ENCODE data around the gene HYAL4. TPM values are rescaled to one million over a fixed set of nuclear protein-coding genes. Genes with fewer than 3 reads are reported as not detected.

HYAL4 gene
- total and polyA plus RNA-seq, 2 donors (not counting 3 experiments of a cell fraction or from before 2014, with no cell fraction given) = not detected

GRCh38 chr7:123816916-123817315 lies 28.1 kb upstream of the HYAL4 start:
- H3K36me3 ChIP-seq (ENCODE audit: control insufficient read depth in 2 of 2, extremely low read depth in 1 of 2, insufficient read depth in 2 of 2, low read length in 2 of 2) = no peaks in the 10 kb centered on the region
- no TSS peak for BruUV-seq (replicated peaks)
- no peaks in the 10 kb centered on the region for H3K4me1 ChIP-seq (ENCODE audit: control insufficient read depth, extremely low read depth, insufficient read depth, low read length)
- intact Hi-C loops (cut with micrococcal nuclease) (no loop called here), dilution Hi-C loops (cut with MboI; ENCODE audit: extremely low pct_ligation_motif_present, low sequenced_read_pairs) (no loop called here)
- no peaks in the 10 kb centered on the region for H3K9me3 ChIP-seq (replicated peaks; ENCODE audit: control insufficient read depth, insufficient read depth, low read length)
- H4K20me1 ChIP-seq (replicated peaks; ENCODE audit: control insufficient read depth, extremely low read depth, insufficient read depth, low read length) = no peaks in the 10 kb centered on the region
- H3K4me3 ChIP-seq (replicated peaks in 1 of 3; ENCODE audit: insufficient read depth in 1 of 3, low read depth in 1 of 3, low read length in 3 of 3) = no peak overlapping the region
- H2AFZ ChIP-seq (ENCODE audit: low read depth, low read length) = no peak overlapping the region
- CTCF ChIA-PET = no interaction called here
- no peaks in the 10 kb centered on the region for H3K27me3 ChIP-seq (ENCODE audit: control insufficient read depth in 2 of 2, insufficient read depth in 2 of 2, low read length in 2 of 2)
- H3K9ac ChIP-seq (replicated peaks; ENCODE audit: extremely low read depth, insufficient read depth, low read length) = no peak overlapping the region
- no peak overlapping the region for H3K27ac ChIP-seq (ENCODE audit: insufficient read depth, low read depth, low read length)
- no peaks in the 10 kb centered on the region for H3K9me1 ChIP-seq (replicated peaks; ENCODE audit: control insufficient read depth, extremely low read depth, insufficient read depth, low read length)
- H3K79me2 ChIP-seq (ENCODE audit: control insufficient read depth, insufficient read depth, low read length) = no peaks in the 10 kb centered on the region
- FAIRE-seq (no peak), DNase-seq (ENCODE audit: low read depth, low spot score) (no peak)
- H3K4me2 ChIP-seq (ENCODE audit: insufficient read depth, low read length) = no peak overlapping the region
- POLR2A ChIA-PET = no interaction called here
- TF ChIP-seq MAX (IDR thresholded peaks at IDR 0.05; ENCODE audit: insufficient read depth, insufficient read length) = no peak
- TF ChIP-seq EZH2 (IDR thresholded peaks at IDR 0.05; ENCODE audit: borderline replicate concordance, low read depth, low read length, severe bottlenecking) = no peak
- TF ChIP-seq POLR2AphosphoS5 (IDR thresholded peaks at IDR 0.05; ENCODE audit: insufficient read depth, low read depth, low read length) = no peak
- TF ChIP-seq GATA2 (IDR thresholded peaks at IDR 0.05; ENCODE audit: insufficient read depth, insufficient read length, low read depth, low read length) = no peak
- no peak for TF ChIP-seq MYC (IDR thresholded peaks at IDR 0.05; ENCODE audit: low read depth, low read length)
- no peak for TF ChIP-seq JUN (IDR thresholded peaks at IDR 0.05; ENCODE audit: borderline replicate concordance, insufficient read depth, insufficient read length, low read depth)
- no peak for TF ChIP-seq CTCF (IDR thresholded peaks at IDR 0.05; ENCODE audit: extremely low read depth in 1 of 2, insufficient read depth in 1 of 2, low read depth in 1 of 2, low read length in 2 of 2)
- TF ChIP-seq FOS (IDR thresholded peaks at IDR 0.05; ENCODE audit: borderline replicate concordance, insufficient read depth, low read length) = no peak
- TF ChIP-seq POLR2A (IDR thresholded peaks at IDR 0.05; ENCODE audit: low read depth, low read length) = no peak

All from endothelial cell of umbilical vein (primary cell).